Activated CD4-positive, CD25-positive, alpha-beta regulatory T cell treated with anti-CD3 and anti-CD28 coated beads, Interleukin-2, amount 50 U/mL, for 72 hours (primary cell): ENCODE measurements around the gene CBX2.
A peak's percentile ranks its signal among the peaks of the same experiment; 100 is the strongest.

Source experiments
- DNase-seq: peaks from one replicate; pipeline ENCODE4 v3.0.0; 2021

Gene CBX2

DNA sequence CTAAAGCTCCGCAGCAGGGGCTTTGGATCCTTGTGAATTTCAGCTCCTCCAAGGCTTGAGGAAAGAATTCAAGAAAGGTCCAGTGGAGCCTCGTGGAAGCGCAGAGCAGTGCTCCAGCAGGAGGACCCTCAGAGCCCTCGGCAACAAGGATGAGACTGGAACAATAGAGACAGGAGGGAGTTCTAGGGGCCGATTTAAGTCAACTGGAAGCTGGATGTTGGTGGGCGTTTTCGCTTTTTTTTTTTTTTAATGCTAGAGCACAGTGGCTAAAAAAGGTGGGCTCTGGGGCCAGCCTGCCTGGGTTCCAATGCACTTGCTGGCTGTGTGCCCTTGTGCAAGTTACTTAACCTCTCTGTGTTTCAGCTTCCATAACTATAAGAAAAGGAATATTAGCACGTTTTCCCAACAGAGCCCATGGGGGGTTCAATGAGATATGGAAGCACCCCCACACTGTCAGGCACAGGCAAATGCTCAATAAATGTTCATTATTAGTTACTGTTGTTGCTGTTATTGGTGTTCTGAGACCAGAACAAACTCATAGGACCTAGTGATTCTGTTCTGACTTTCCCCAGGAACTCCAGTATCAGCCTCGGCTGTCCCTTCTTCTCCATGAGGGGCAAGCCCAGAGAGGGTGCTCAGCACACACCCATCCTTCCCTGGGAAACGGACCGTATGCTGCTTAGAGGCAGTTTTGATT is 24.2 kb downstream of the CBX2 start:
- no peak for DNase-seq

DNA sequence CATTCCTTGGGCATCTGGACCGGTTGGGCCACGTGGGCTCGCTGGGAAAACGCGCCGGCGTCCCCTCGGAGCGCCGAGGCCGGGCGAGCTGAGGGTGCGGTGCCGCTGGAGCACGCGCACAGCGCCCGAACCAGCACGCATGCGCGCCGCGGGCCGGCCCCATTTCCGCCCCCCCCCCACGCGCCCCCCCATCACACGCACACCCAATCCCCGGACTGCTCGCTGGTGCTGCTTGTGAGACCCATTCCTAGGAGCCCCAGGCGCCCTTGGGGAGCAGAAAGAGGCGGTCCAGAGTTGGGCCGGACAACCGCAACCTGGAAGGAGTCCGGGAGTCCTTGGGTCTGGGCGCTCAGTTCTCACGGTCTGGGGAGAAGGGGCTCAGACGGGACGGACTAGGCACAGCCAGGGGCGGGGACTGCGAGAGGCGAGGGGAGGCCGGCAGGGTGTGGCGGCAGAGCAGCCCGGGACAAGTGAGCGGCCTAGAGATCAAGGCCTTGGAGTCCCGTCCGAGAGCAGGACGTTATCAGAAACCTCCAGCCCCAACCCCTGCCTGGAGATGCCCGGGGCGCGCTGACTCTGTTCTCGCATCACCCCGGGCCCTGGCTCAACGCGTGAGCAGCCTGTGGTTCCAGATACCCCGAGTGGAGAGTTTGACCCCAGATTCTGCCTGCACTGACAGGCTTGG is 24.9 kb downstream of the CBX2 start:
- DNase-seq = no peak

- no peak for DNase-seq
Observed at GRCh38 chr17:79803421-79803996, 25.6 kb downstream of the CBX2 start.

- peak; percentile 74 for DNase-seq
Observed at GRCh38 chr17:79803997-79804855, 26.3 kb downstream of the CBX2 start.

DNA sequence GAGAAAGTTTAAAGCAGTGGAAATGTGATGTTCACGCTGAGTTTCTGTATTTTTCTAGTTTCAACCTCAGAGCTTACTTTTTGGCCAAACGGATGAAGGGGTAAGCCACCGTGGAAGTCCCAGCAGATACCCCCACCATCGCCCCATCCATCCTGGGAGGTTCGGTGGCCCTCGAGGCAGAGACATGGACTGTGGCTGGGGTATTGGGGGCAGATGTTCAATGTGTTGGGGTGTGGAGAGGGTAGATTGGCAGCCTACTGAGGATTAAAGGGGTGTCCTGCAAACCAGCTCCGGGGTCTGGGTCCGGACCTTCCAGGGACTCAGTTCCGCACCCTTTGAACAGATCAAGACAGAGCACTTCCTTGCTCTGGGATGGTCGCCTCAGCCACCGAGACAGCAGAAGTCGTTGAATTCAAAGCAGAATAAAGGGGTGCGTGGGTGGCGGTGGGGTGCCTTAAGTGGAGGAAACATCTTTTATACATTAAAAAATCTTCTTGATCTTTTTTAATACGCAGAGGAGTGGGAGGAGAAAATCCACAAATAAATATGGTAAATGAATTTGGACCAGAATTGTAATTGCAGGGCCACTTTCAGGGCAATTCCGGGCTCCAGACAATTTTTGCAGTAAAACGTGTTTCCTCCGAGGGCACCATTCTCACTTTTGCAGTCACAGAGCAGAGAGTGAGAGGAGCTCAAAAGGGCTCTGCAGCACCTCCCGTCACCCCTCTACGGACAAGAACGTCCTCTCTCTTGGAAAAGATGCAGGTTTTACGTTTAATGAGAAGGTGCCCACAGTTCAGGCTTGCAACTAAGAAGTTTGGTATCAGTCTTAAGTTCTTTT is 27.1 kb downstream of the CBX2 start:
- no peak for DNase-seq

- no peak for DNase-seq
Observed at GRCh38 chr17:79806446-79806760, 28.5 kb downstream of the CBX2 start.

GRCh38 chr17:79806863-79807720 is 29.1 kb downstream of the CBX2 start:
- no peak for DNase-seq

DNA sequence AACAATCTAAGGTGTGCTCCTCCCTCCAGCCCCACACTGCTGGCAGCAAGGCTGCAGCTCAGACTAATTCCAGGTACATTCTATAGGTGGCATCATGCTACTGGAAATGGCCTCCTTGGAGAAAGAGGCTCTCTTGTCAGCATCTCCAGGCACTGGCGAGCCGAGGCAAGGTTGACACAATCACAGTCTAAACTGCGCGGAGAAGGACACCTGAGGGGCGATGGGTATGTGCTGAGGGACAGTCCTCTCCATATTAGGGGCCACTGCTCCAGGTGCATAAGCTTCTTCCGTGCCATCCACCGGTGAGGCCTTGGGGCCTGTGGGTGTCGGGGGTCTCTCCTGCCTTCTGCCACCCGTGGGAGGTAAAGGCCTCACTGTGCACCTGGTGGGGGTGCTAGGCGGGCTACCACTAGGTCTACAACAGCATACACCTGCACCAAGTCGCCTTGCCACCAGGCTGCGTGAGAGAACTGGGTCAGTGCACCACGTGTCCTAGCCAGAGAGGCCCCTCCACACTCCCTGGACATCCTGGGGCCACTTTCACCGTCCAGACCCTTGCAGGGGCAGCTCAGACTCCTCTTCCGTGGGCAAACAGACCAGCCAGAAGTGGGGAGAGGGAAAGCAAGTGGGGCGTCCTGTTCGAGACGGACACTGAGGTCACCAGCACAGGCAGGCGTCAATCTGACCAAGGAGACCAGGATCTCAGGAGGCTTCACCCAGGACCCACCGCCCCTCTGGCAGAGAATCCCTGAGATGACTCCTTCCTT is 31.0 kb downstream of the CBX2 start:
- no peak for DNase-seq

DNA sequence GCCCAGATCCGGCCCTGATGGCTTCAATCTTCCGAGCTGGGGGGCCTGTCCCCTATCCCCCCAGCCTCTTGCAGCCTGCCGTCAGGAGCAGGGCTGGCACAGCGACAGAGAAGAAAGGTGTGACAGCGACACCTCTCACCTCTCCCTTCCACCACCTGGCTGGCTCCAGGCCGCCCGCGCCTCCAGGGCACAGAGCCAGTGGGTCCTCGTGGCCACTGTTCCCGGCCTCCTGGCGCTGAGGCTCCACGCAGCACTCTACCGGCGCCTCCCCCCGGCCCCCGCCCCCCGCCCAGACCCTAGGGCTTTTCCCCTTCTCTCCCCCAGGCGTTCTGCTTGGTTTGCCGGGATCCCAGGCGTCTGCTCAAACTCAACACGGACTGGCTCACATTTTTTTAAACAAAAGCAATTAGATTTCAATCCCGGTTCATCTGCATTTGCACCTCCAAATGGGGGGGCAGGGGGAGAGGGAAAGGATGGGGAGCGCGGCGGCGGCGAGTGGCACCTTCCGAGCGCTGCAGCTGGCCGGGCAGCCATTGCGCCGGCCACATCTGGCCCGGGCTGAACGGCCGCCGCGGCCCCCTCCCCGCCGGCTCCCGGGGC is 31.7 kb downstream of the CBX2 start:
- no peak for DNase-seq

GRCh38 chr17:79810130-79811010 is 32.4 kb downstream of the CBX2 start:
- peak; percentile 73 for DNase-seq

DNA sequence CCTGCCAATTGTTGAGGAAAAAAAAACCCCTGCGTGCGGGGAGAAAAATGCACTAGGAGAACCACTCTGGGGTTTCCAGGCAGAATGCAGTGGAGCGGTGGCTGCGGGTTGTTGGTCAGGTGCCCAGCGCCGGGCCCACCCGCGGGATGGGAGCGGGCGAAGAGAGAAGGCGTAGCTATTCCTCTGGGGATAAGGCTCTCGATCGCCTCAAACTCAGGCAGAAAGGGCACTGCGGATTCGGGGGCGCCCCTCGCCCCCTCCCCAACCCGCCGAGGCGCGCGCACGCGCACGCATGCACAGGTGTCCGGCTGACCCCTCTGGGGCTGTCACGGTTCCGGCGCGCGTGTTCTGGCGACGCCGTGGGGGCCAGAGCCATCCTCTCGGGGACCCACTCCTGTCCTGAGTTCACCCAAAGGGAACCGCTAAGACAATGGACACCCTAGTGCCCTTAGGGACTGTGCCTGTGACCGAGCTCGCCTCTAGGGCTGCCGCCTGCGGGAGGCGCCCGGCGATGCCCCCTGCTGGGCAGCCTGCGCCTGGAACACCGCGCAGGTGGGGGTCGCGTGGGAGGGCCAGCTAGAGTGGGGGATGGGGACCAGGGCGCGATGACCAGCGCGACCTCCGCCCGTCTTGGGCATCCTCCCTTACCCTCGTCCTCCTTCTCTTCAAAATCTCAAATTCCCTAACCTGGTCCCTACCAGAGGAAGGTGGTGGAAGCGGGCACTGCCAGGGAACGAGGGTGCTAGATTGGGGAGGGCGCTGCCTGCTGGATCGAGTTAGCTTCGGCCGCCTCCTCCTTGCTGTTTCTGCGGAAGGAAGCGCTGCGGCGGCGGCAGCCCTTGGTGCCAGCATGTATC is 33.3 kb downstream of the CBX2 start:
- DNase-seq = no peak

DNA sequence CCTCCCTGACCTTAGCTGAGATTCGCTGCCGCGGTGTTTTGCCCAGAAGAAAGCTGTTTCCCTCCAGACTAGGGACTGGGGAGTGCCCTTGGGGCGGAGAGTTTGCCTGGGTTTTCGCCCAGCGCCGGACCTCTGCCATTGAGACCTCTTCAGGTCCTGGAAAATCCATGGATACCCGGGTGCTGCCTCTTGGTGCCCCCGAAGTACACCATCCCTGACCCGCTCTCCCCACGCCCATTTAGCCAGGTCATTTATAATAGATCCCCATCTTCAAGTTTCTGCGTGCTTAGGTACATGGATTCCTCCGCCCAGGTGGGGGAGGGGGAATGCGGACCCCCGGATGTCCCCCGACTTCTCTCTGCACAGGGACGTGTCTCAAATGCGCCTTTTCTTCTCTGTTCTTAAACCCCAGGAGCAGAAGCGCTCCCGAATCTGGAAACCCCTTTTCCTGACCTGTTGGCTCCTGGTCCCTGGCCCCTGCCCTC is 34.0 kb downstream of the CBX2 start:
- no peak for DNase-seq

DNA sequence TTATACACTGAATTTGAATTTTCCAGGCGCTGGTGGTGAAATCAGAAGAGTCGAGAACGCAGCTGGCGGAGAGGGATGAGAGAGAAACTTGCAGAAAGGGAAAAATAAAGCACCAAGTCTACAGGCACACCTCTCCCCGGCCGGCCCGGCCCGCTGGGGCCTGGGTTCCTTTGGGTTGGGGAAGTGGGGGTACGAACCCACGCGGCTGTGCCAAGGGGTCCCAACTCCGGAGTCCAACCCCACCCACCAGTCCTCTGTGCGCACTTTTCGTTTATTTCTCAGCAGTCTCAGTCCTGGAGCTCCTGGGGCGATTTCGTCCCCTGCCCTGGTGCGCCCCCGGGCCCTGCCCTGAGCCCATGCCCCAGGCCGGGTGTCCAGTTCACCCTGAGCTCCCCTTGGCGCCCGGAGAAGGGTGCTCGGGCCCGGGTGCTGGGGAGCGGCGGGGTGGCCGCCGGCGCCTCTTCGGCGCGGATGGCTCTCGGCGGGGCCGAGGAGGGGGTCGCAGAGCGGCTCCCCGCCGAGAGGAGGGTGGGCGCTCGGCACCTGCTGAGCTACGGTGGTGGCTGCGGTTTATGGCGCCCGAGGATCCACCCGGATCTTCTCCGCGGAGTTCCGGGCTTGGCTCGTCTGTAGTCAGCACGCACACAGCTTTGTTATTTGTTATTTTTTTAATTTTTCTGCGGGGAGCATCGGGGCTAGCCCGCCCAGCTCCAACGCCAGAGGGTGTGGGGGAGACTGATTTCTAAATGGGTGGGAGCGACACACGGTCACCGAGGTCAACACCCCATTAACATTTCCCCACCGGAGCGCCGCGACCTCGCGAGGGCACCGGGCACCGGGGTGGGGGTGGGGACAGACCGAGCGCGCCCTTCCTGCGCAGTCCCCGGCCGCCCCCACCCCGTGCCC is 34.7 kb downstream of the CBX2 start:
- no peak for DNase-seq

GRCh38 chr17:79813297-79814126 is 35.6 kb downstream of the CBX2 start:
- no peak for DNase-seq

GRCh38 chr17:79814127-79814973 is 36.4 kb downstream of the CBX2 start:
- DNase-seq = no peak
